ENCODE measurements around the gene JAK1.

JAK1 gene

DNA sequence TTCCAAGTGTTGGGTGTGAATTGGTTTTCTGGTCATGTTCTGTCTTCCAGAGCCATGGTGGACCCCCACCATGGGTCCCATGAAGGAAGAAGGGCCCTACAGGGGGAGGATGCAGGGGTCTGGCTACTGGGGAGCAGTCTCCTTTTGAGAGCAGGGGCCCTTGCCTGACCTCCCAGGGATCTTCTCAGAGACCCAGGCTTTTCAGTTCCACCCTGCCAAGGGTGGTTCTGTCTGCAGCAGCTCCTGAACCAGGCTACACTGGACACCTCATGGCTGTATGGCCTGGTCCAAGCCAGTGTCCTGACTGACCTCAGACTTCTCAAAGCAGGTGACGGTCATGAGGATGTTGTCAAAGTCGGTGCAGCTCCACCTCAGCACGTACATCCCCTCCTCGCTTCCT is 109.0 kb downstream of the JAK1 start:
- Mint-ChIP-seq H3K9me3 (no peaks in the 10 kb centered on the region), H3K27ac (no peak overlapping the region), H3K4me3 (no peak overlapping the region), H3K27me3 (ENCODE audit: low read depth) (no peaks in the 10 kb centered on the region), H3K4me1 (no peaks in the 10 kb centered on the region), H3K36me3 (ENCODE audit: low read depth) (peaks cover 75% of the 10 kb centered on the region)
- TF ChIP-seq, protein P1, sequence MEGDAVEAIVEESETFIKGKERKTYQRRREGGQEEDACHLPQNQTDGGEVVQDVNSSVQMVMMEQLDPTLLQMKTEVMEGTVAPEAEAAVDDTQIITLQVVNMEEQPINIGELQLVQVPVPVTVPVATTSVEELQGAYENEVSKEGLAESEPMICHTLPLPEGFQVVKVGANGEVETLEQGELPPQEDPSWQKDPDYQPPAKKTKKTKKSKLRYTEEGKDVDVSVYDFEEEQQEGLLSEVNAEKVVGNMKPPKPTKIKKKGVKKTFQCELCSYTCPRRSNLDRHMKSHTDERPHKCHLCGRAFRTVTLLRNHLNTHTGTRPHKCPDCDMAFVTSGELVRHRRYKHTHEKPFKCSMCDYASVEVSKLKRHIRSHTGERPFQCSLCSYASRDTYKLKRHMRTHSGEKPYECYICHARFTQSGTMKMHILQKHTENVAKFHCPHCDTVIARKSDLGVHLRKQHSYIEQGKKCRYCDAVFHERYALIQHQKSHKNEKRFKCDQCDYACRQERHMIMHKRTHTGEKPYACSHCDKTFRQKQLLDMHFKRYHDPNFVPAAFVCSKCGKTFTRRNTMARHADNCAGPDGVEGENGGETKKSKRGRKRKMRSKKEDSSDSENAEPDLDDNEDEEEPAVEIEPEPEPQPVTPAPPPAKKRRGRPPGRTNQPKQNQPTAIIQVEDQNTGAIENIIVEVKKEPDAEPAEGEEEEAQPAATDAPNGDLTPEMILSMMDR (IDR thresholded peaks at IDR 0.05; ENCODE audit: unreplicated experiment in 3 of 3) = no peak

DNA sequence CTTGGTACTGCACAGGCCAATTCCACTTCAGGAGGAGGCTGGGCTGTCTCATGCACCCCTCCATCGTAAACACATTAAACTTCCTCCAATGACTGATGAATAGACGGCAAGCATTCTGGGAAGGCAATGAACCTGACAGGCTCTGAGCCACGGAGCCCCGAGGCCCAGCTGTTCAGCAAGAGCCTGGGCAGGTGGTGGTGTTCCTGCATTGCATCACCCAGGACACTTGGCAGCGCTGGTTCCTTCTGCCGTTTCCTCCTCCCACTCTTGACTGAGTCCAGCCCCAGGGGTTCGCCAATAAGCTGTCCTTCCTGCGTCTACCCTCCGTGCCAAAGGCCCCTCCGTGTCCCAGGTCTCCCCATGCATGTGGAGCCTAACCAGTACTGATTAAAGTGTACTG is 109.8 kb downstream of the JAK1 start:
- Mint-ChIP-seq H3K4me3 (no peak overlapping the region), H3K27me3 (ENCODE audit: low read depth) (no peaks in the 10 kb centered on the region), H3K4me1 (no peaks in the 10 kb centered on the region), H3K9me3 (no peaks in the 10 kb centered on the region), H3K36me3 (ENCODE audit: low read depth) (peaks cover 78% of the 10 kb centered on the region), H3K27ac (no peak overlapping the region)
- TF ChIP-seq, protein P1 (IDR thresholded peaks at IDR 0.05; ENCODE audit: unreplicated experiment in 3 of 3) = no peak

DNA sequence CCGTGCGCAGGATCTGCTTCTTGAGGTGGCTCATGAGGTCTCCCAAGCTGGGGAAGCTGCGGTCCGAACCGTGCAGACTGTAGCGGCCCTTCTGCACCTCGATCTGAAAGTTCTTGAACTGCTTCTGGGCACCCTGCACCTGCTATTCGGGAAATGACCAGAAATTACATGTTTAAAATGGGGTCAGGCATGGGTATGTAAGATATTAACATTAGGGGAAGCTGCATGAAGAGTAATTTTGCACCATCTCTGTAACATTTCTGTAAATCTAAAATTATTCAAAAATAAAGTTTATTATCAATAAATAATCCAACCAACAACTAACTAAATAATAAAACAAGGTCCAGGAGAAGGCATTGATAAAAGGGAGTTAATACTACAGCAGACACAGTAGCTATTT is 110.8 kb downstream of the JAK1 start:
- H3K4me1 Mint-ChIP-seq = no peaks in the 10 kb centered on the region
- TF ChIP-seq, protein P1 (IDR thresholded peaks at IDR 0.05; ENCODE audit: unreplicated experiment in 3 of 3) = no peak
- no peaks in the 10 kb centered on the region for H3K9me3 Mint-ChIP-seq
- peaks cover 75% of the 10 kb centered on the region for H3K36me3 Mint-ChIP-seq (ENCODE audit: low read depth)
- no peak overlapping the region for H3K4me3 Mint-ChIP-seq
- H3K27me3 Mint-ChIP-seq (ENCODE audit: low read depth) = no peaks in the 10 kb centered on the region
- no peak overlapping the region for H3K27ac Mint-ChIP-seq

DNA sequence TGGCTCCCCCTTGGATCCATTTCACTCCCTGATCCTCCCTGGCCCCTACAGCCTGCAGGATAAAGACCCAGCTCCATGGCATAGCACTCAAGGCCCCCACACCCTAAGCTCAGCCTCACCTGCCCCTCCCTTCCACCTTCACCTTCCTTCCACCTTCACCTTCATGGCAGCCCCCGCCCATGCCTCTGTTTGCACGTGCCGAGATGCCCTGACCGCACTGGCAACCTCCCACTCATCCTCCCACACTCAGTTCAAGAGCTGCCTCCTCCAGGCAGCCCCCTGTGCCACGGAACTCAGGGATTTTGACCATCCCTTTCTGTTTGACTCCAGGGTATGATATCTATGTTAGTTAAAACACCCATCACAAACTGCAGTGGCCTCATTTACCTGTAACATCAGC is 111.7 kb downstream of the JAK1 start:
- Mint-ChIP-seq H3K9me3 (no peaks in the 10 kb centered on the region), H3K4me3 (no peak overlapping the region), H3K4me1 (no peaks in the 10 kb centered on the region), H3K27ac (no peak overlapping the region), H3K36me3 (ENCODE audit: low read depth) (peaks cover 78% of the 10 kb centered on the region), H3K27me3 (ENCODE audit: low read depth) (no peaks in the 10 kb centered on the region)
- TF ChIP-seq, protein P1 (IDR thresholded peaks at IDR 0.05; ENCODE audit: unreplicated experiment in 3 of 3) = no peak

DNA sequence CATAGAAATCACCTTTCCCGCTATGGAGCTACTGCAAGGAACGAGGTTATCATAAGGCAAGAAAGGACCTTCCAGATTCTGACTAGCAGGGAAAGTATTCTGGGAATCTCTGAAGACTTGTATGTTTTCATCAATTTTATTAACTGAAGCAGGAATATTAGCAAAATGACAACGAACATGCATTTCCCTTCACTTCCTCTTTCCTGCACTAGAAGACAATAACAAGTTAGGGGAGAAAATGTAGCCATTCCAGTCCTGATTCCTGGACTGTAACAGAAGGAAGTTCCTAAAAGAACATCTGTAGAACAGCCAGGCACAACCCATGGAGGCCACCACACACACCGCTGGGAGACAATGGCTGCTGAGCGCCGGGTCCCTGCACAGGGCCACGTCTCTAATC is 114.7 kb downstream of the JAK1 start:
- H3K27ac Mint-ChIP-seq = no peak overlapping the region
- H3K9me3 Mint-ChIP-seq = no peaks in the 10 kb centered on the region
- no peaks in the 10 kb centered on the region for H3K27me3 Mint-ChIP-seq (ENCODE audit: low read depth)
- H3K36me3 Mint-ChIP-seq (ENCODE audit: low read depth) = peaks cover 67% of the 10 kb centered on the region
- no peak overlapping the region for H3K4me3 Mint-ChIP-seq
- TF ChIP-seq, protein P1 (IDR thresholded peaks at IDR 0.05; ENCODE audit: unreplicated experiment in 3 of 3) = no peak
- H3K4me1 Mint-ChIP-seq = no peaks in the 10 kb centered on the region

DNA sequence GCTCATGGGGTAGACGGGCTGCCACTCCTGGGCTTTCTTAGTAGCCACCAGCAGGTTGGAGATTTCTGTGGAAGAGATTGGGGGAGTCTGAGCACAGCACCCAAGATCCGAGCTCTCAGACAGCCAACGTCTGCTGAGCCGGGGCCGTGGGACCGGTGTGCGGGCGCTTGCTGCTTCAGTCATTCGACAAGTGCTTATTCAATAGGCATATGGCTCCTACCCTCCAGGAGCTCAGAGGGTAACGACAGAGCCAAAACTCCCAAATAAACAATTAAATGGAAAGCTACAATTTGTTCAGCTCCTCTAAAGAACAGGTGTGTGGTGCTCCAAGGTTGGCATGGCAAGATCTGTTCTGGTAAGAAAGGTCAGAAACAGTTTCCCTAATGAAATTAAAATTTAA is 115.5 kb downstream of the JAK1 start:
- Mint-ChIP-seq H3K4me1 (no peaks in the 10 kb centered on the region), H3K27ac (no peak overlapping the region), H3K36me3 (ENCODE audit: low read depth) (peaks cover 68% of the 10 kb centered on the region), H3K27me3 (ENCODE audit: low read depth) (no peaks in the 10 kb centered on the region), H3K4me3 (no peak overlapping the region), H3K9me3 (no peaks in the 10 kb centered on the region)
- TF ChIP-seq, protein P1 (IDR thresholded peaks at IDR 0.05; ENCODE audit: unreplicated experiment in 3 of 3) = no peak
